D721Med (cell line): ENCODE results near the gene BIN1.
A peak's percentile ranks its signal among the peaks of the same experiment; 100 is the strongest.

Experiments used
- DNase-seq: peaks from one replicate; pipeline ENCODE4 v3.0.0; 2011; ENCODE audit warnings: low spot score; ENCODE audit not compliant: insufficient read length
- FAIRE-seq: peaks from 2 replicates; lab custom pipeline; 2011; peaks lifted over from hg19 to GRCh38; lab: Jason Lieb, UNC
- TF ChIP-seq, protein P1 (sequence below): IDR thresholded peaks from 2 replicates; pipeline ENCODE4 v1.5.1; 2012; ENCODE audit warnings: mild to moderate bottlenecking, control low read depth; ENCODE audit not compliant: insufficient read depth; ENCODE audit errors: missing control alignments

Gene BIN1

DNA sequence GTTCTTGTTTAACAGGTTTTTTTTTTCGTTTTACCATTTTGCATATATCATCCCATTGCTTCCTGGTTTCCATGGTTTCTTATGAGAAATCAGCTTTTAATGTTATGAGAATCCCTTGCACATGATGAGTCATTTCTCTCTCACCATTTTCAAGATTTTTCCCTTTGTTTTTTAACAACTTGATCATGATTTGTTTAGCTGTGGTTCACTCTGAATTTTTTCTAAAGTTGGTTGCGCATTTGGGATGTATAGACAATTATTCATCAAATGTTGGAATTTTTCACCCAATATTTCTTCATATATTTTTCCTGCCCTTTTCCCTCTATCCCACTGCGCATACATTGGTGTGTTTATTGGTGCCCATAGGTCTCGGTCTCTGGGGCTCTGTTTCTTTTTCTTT is 42.4 kb upstream of the BIN1 start:
- FAIRE-seq (no peak), DNase-seq (no peak)
- TF ChIP-seq, protein P1, sequence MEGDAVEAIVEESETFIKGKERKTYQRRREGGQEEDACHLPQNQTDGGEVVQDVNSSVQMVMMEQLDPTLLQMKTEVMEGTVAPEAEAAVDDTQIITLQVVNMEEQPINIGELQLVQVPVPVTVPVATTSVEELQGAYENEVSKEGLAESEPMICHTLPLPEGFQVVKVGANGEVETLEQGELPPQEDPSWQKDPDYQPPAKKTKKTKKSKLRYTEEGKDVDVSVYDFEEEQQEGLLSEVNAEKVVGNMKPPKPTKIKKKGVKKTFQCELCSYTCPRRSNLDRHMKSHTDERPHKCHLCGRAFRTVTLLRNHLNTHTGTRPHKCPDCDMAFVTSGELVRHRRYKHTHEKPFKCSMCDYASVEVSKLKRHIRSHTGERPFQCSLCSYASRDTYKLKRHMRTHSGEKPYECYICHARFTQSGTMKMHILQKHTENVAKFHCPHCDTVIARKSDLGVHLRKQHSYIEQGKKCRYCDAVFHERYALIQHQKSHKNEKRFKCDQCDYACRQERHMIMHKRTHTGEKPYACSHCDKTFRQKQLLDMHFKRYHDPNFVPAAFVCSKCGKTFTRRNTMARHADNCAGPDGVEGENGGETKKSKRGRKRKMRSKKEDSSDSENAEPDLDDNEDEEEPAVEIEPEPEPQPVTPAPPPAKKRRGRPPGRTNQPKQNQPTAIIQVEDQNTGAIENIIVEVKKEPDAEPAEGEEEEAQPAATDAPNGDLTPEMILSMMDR, result no peak

DNA sequence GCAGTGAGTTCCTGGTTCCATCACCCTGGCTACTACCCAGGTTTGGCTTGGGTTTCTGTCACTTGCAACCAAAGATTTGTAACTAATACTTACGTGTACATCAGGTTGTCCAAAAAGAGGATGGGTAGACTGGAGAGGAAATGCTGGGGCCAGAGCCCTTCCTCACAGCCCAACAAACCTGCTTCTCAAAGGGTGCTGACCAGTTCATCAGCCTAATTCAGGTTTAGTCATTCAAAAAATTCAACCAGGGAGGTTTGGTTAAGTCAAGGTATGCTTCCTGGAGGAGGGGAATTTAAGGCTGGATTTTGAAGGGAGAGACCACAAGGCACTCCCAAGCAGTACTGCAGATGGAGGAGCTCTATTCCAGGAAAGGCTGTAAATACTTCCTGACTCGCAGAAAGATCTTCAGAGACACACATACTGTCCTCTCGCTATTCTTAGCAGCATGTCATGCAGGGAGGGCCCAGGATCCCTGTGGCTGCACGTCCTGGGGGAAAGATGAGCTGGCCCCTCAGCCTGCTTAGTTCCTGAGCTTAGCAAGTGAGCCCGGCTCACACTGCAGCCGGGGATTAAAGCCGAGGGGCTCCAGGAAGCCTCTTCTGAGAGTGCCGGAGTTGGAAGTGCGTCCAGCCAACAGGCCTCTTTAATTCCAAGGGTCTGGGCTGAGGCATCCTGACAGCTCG is 40.0 kb upstream of the BIN1 start:
- FAIRE-seq (no peak), DNase-seq (peak; percentile 59)
- TF ChIP-seq, protein P1, result no peak

DNA sequence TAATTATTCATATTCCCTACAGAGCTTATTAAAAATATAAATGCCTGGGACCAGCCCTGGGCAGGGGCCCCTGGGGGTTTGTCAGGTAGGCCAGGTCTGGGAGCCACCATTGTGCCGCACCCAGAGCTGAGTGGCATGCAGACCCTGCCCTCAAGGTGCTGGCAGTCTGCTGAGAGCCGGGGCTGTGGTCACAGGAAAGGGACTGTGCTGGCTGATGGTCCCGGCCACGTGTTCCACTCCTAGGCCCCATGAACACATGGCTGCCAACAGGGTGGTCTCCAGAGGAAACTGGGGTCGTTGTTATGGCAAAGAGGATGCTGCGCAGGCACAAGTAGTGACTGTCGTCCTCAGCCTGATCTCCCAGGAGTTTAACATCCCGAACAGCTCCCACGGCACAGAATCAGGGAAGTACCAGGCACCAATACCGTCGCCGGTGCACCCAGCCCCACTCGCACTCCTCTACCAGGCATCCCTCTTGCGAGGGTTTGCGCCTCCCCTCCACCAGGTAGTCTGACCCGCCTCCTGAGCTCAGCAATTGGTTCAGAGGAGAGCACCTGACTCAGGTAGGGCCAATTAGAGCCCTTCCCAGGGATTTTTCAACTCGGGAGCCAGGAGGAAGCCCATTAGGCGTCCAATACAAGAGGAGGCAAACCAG is 39.2 kb upstream of the BIN1 start:
- no peak for DNase-seq
- FAIRE-seq, result no peak
- TF ChIP-seq, protein P1, result no peak

DNA sequence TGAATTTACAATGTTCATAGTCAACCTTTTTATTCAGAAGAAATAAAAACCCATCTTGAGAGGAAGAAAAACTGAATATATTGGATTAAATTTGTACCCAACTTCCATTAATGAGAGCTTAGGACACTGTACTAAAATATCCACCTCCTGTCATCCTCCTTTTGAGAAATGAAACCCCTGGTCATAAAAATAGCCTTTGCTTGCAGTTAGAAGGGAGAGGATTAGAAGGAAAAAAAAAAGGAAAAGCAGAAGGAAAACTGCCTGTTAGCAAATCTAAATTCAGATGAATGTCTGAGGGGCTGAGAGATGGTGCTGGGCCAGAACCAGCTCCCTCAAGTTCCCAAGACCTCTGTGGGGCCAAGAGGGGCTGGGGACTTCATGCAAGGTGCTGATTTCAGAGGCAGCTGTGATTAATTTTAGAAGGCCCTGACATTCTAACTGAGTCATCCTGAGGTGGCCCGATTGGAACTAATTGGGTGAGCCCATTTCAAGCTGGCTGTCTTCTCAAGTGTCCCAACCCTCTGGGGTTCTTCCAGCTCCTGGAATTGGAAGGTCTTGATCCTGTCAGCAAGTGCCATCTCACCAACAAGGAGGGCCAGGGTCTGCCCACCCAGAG is 38.4 kb upstream of the BIN1 start:
- DNase-seq (no peak), FAIRE-seq (no peak)
- TF ChIP-seq, protein P1, result no peak

DNA sequence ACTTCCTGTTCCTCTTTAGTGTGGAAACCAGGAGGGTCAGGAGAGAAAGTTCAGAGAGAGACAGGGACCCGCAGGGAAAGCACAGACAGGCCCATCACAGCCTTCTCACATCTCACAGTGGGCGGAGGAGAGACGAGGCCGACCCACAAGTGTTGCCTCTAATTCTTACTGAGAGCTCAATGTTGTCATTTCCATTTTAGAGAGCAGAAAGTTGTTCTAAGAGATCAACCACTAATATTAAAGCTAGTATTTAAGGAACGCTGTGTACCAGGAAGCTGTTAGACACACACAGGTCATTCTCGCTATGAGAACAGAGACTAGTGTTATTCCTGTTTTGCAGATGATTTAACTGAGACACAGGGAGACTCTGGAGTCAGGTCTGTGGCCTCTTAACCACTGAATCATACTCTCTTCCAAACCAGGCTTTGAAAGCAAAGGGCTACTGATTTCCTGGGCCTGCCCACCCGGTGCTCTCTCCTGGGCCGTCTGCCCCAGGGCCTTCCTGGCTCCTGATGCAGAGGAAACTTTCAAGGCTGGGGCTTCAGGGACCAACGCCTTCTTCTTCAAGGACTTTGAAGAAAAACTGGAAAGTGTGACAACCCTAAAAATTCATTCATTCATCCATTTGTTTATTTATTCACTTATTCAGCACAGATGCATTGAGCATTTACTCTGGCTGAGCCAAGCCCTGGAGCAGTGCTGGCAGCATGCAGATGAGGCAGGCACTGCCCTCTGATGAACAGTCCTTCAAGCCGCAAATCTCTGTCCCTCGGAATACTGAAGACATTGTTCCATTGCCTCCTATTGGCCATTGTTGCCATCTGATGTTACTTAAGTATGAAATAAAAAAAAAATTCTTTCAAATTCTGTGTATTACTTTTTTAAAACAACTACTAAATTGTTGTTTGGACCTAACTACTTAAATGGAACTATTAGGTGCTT is 37.2 kb upstream of the BIN1 start:
- TF ChIP-seq, protein P1, result no peak
- no peak for FAIRE-seq

DNA sequence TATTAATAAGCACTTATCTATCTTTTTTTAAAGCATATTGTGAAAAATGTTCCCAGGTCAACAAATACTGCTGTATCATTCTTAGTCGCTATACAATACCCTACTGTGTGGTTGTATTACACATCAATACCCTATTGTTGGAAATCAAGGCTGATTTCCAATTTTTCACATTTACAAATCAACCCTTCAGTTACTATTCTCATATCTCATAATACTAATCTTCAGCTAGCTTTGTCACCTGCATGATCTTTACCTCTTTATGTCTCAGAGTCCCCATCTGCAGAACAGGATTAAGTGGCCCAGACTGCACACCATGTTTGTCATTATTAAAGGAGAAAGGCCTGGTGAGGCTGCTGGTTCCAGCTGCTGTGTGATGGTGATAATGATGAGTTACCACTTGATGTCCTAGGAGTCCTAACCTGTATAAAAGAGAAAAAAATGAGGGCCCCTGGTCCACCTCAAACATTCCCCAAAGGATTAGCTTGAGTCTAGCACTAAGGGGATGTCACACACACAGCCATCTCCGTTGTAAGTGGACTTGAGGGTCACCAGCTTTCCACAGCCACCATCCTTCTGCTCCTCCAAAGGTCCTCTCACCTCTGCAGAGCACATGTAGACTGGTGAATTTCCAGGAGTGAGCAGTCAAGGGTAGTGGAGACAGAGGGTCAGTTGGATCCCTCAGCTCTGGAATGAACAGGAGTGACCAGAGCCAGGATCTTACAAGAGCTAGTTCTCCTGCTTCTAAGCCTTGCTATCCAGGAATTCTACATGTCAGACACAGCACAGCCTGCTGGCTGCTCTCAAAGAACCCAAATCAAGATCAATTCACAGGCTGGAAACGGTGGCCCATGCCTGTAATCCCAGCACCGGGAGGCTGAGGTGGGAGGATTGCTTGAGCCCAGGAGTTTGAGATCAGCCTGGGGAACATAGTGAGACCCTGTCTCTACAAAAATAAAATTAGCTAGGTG is 36.0 kb upstream of the BIN1 start:
- no peak for FAIRE-seq
- no peak for DNase-seq
- TF ChIP-seq, protein P1, result no peak

More for the DNA sequence above, 37.2 kb upstream of the BIN1 start:
- no peak for DNase-seq
